Fibroblast of lung (primary cell): Measurements from ENCODE around the gene RAB11FIP3. TPM values are rescaled to one million over a fixed set of nuclear protein-coding genes. Genes with fewer than 3 reads are reported as not detected.

ENCODE experiments used
- DNase-seq, 2 donors: peaks; one replicate each; pipeline versions ENCODE4 v3.0.0 to v3.0.0-alpha.2; 2010; ENCODE audit warnings: low read depth in 2 of 2
- H2AFZ ChIP-seq: 2 replicates; pipeline ENCODE4 v1.5.1; 2012; ENCODE audit warnings: low read length, control low read depth, inconsistent platforms
- H3K27ac ChIP-seq: 2 replicates; pipeline ENCODE4 v1.5.1; 2011; ENCODE audit warnings: low read length, control low read depth; ENCODE audit not compliant: insufficient read depth
- H3K27me3 ChIP-seq: 2 replicates; pipeline ENCODE4 v1.5.1; 2011; ENCODE audit warnings: mild to moderate bottlenecking, low read length; ENCODE audit not compliant: control insufficient read depth, insufficient read depth
- H3K36me3 ChIP-seq: 2 replicates; pipeline ENCODE4 v1.5.1; 2011; ENCODE audit warnings: low read length; ENCODE audit not compliant: control insufficient read depth, insufficient read depth
- H3K4me1 ChIP-seq: 2 replicates; pipeline ENCODE4 v1.5.1; 2011; ENCODE audit warnings: low read length; ENCODE audit not compliant: control insufficient read depth, insufficient read depth; ENCODE audit errors: extremely low read depth
- H3K4me2 ChIP-seq: 2 replicates; pipeline ENCODE4 v1.5.1; 2011; ENCODE audit warnings: low read length, control low read depth; ENCODE audit not compliant: insufficient read depth; ENCODE audit errors: extremely low read depth
- H3K4me3 ChIP-seq, 4 experiments: fragments of 200-600 bp in 1 of 4; sonication (generic) in 1 of 4; replicated peaks in 1 of 4; 2 replicates each; pipeline ENCODE4 v1.5.1; 2011 to 2016; ENCODE audit warnings: low read length in 4 of 4, low read depth in 3 of 4, mild to moderate bottlenecking in 3 of 4, control low read depth in 2 of 4, inconsistent platforms in 1 of 4, mixed read lengths in 1 of 4; ENCODE audit not compliant: insufficient read depth in 1 of 4; ENCODE audit errors: control extremely low read depth in 1 of 4
- H3K79me2 ChIP-seq: 2 replicates; pipeline ENCODE4 v1.5.1; 2012; ENCODE audit warnings: mild to moderate bottlenecking, low read length, inconsistent platforms; ENCODE audit not compliant: control insufficient read depth, insufficient read depth
- H3K9ac ChIP-seq: 2 replicates; pipeline ENCODE4 v1.5.1; 2011; ENCODE audit warnings: mild to moderate bottlenecking, low read length, control low read depth; ENCODE audit not compliant: insufficient read depth
- H3K9me3 ChIP-seq: 2 replicates; pipeline ENCODE4 v1.5.1; 2012; ENCODE audit warnings: low read depth, low read length; ENCODE audit not compliant: control insufficient read depth, insufficient read depth
- H4K20me1 ChIP-seq: 2 replicates; pipeline ENCODE4 v1.5.1; 2011; ENCODE audit warnings: low read length; ENCODE audit not compliant: control insufficient read depth, insufficient read depth; ENCODE audit errors: extremely low read depth
- CTCF ChIP-seq, 2 donors: IDR thresholded peaks in 1 of 2; conservative IDR thresholded peaks in 1 of 2; 1 replicate in 1 of 2; 2 replicates in 1 of 2; pipeline ENCODE4 v1.5.1; 2011 to 2012; ENCODE audit warnings: low read length in 2 of 2, control low read depth in 1 of 2, inconsistent platforms in 1 of 2, low read depth in 1 of 2, mild to moderate bottlenecking in 1 of 2
- EZH2 ChIP-seq: IDR thresholded peaks from 2 replicates; pipeline ENCODE4 v1.5.1; 2012; ENCODE audit warnings: low read length, control low read depth, mild to moderate bottlenecking; ENCODE audit errors: missing control alignments
- polyA plus RNA-seq, 2 donors: library from polyadenylated mRNA; depleted of rRNA in 1 of 2; stranded (reverse) in 1 of 2; unstranded in 1 of 2; fragments of >200 nt; gene quantifications; 2 replicates each; pipeline ENCODE4 v1.2.1, GENCODE V29; 2011 to 2012; ENCODE audit warnings: missing spikeins in 1 of 2
- total RNA-seq: library from RNA; depleted of rRNA; stranded (reverse); fragments of >200 nt; gene quantifications from 2 replicates; pipeline ENCODE4 v1.2.1, GENCODE V29; 2014

Gene RAB11FIP3
- total and polyA plus RNA-seq, 2 donors (not counting 1 experiment from before 2014, with no cell fraction given) = 7.3 to 22.1 TPM

GRCh38 chr16:540645-541340 is 115.3 kb downstream of the RAB11FIP3 start:
- Histone ChIP-seq H3K79me2 (peaks cover 75% of the 10 kb centered on the region), H3K36me3 (peaks cover 22% of the 10 kb centered on the region), H4K20me1 (no peaks in the 10 kb centered on the region), H3K9ac (no peak overlapping the region), H3K4me3 (no peak overlapping the region), H3K9me3 (no peaks in the 10 kb centered on the region), H3K27me3 (no peaks in the 10 kb centered on the region), H3K4me2 (no peak overlapping the region), H2AFZ (no peak overlapping the region), H3K4me1 (peaks cover 5% of the 10 kb centered on the region), H3K27ac (no peak overlapping the region)
- DNase-seq = no peak
- TF ChIP-seq CTCF (conservative IDR thresholded peaks at IDR 0.05 in 1 of 2, IDR thresholded peaks at IDR 0.05 in 1 of 2; ENCODE audit: low read depth in 1 of 2, low read length in 2 of 2) = no peak
- no peak for TF ChIP-seq EZH2

- H2AFZ ChIP-seq = no peak overlapping the region
- peaks cover 5% of the 10 kb centered on the region for H3K4me1 ChIP-seq
- no peak overlapping the region for H3K27ac ChIP-seq
- no peaks in the 10 kb centered on the region for H3K27me3 ChIP-seq
- H3K9ac ChIP-seq = no peak overlapping the region
- no peaks in the 10 kb centered on the region for H4K20me1 ChIP-seq
- H3K4me2 ChIP-seq = no peak overlapping the region
- no peaks in the 10 kb centered on the region for H3K9me3 ChIP-seq
- DNase-seq = no peak
- no peak for TF ChIP-seq EZH2
- no peak for TF ChIP-seq CTCF (conservative IDR thresholded peaks at IDR 0.05 in 1 of 2, IDR thresholded peaks at IDR 0.05 in 1 of 2; ENCODE audit: low read depth in 1 of 2, low read length in 2 of 2)
- no peak overlapping the region for H3K4me3 ChIP-seq
- H3K36me3 ChIP-seq = peaks cover 15% of the 10 kb centered on the region
- H3K79me2 ChIP-seq = peaks cover 55% of the 10 kb centered on the region
These were observed 118.1 kb downstream of the RAB11FIP3 start for GRCh38 chr16:543301-544164.

- Histone ChIP-seq H3K4me1 (peaks cover under 1% of the 10 kb centered on the region), H3K27ac (no peak overlapping the region), H3K4me3 (no peak overlapping the region), H3K27me3 (no peaks in the 10 kb centered on the region), H3K36me3 (peaks cover 17% of the 10 kb centered on the region), H4K20me1 (no peaks in the 10 kb centered on the region), H2AFZ (no peak overlapping the region), H3K4me2 (no peak overlapping the region), H3K9me3 (no peaks in the 10 kb centered on the region), H3K79me2 (peaks cover 47% of the 10 kb centered on the region), H3K9ac (no peak overlapping the region)
- TF ChIP-seq EZH2 = no peak
- no peak for TF ChIP-seq CTCF (conservative IDR thresholded peaks at IDR 0.05 in 1 of 2, IDR thresholded peaks at IDR 0.05 in 1 of 2; ENCODE audit: low read depth in 1 of 2, low read length in 2 of 2)
- no peak for DNase-seq
These were observed 119.1 kb downstream of the RAB11FIP3 start for GRCh38 chr16:544517-544916.
